Endothelial cell of umbilical vein (primary cell): ENCODE results near the gene TBL1Y. TPM values are rescaled to one million over a fixed set of nuclear protein-coding genes. Genes with fewer than 3 reads are reported as not detected.

Experiments
- BruUV-seq: library from RNA; stranded (reverse); fragments of 400-500 nt; replicated peaks from 2 replicates; lab custom pipeline; 2021; lab: Mats Ljungman, UMichigan
- CTCF ChIA-PET: fragments of 300-600, 350-600 bp; sonication (Branson Sonifier 250); formaldehyde crosslinking; loops from one replicate; lab custom pipeline; 2021; ENCODE audit warnings: antibody characterized with exemption, inconsistent platforms; lab: Charles Lee
- POLR2A ChIA-PET: fragments of 300-600, 350-600 bp; sonication (Branson Sonifier 250); formaldehyde crosslinking; loops from one replicate; lab custom pipeline; 2021; ENCODE audit warnings: antibody characterized with exemption, inconsistent platforms; lab: Charles Lee
- DNase-seq: peaks from one replicate; pipeline ENCODE4 v3.0.0-alpha.2; 2011; ENCODE audit warnings: low read depth, low spot score
- FAIRE-seq: peaks from 2 replicates; lab custom pipeline; 2011; peaks lifted over from hg19 to GRCh38; lab: Jason Lieb, UNC
- H2AFZ ChIP-seq: 2 replicates; pipeline ENCODE4 v1.6.0; 2012; ENCODE audit warnings: low read depth, low read length, control low read depth, inconsistent platforms
- H3K27ac ChIP-seq: 2 replicates; pipeline ENCODE4 v1.5.1; 2011; ENCODE audit warnings: low read depth, mild to moderate bottlenecking, control low read depth, low read length, moderate library complexity; ENCODE audit not compliant: insufficient read depth
- H3K27me3 ChIP-seq, 2 experiments: 2 replicates each; pipeline versions ENCODE4 v1.6.0 to v1.6.1; 2011; ENCODE audit warnings: low read length in 2 of 2, mixed read lengths in 1 of 2; ENCODE audit not compliant: control insufficient read depth in 2 of 2, insufficient read depth in 2 of 2
- H3K36me3 ChIP-seq, 2 experiments: 2 replicates in 1 of 2; 3 replicates in 1 of 2; pipeline ENCODE4 v1.5.1; 2011; ENCODE audit warnings: low read length in 2 of 2, mild to moderate bottlenecking in 1 of 2, moderate library complexity in 1 of 2; ENCODE audit not compliant: control insufficient read depth in 2 of 2, insufficient read depth in 2 of 2; ENCODE audit errors: extremely low read depth in 1 of 2
- H3K4me1 ChIP-seq: 3 replicates; pipeline ENCODE4 v1.5.1; 2011; ENCODE audit warnings: mild to moderate bottlenecking, low read length; ENCODE audit not compliant: control insufficient read depth, insufficient read depth; ENCODE audit errors: extremely low read depth
- H3K4me2 ChIP-seq: 2 replicates; pipeline ENCODE4 v1.6.1; 2011; ENCODE audit warnings: low read length, control low read depth, mixed read lengths; ENCODE audit not compliant: insufficient read depth
- H3K4me3 ChIP-seq, 3 experiments: fragments of 200-600 bp in 1 of 3; sonication (generic), shearing (Covaris generic) in 1 of 3; replicated peaks in 1 of 3; 2 replicates each; pipeline ENCODE4 v1.5.1; 2011 to 2016; ENCODE audit warnings: control low read depth in 3 of 3, low read length in 3 of 3, mild to moderate bottlenecking in 2 of 3, inconsistent platforms in 1 of 3, low read depth in 1 of 3, moderate library complexity in 1 of 3; ENCODE audit not compliant: insufficient read depth in 1 of 3
- H3K79me2 ChIP-seq: 2 replicates; pipeline ENCODE4 v1.6.0; 2012; ENCODE audit warnings: low read length, inconsistent platforms; ENCODE audit not compliant: control insufficient read depth, insufficient read depth
- H3K9ac ChIP-seq: replicated peaks from 2 replicates; pipeline ENCODE3; 2011; ENCODE audit warnings: low read length, control low read depth; ENCODE audit not compliant: insufficient read depth; ENCODE audit errors: extremely low read depth
- H3K9me1 ChIP-seq: replicated peaks from 3 replicates; pipeline ENCODE4 v1.6.0; 2011; ENCODE audit warnings: mild to moderate bottlenecking, low read length; ENCODE audit not compliant: control insufficient read depth, insufficient read depth; ENCODE audit errors: extremely low read depth
- H3K9me3 ChIP-seq: replicated peaks from 2 replicates; pipeline ENCODE4 v1.5.1; 2012; ENCODE audit warnings: low read length, inconsistent platforms; ENCODE audit not compliant: control insufficient read depth, insufficient read depth
- H4K20me1 ChIP-seq: replicated peaks from 2 replicates; pipeline ENCODE3; 2011; ENCODE audit warnings: mild to moderate bottlenecking, low read length; ENCODE audit not compliant: control insufficient read depth, insufficient read depth; ENCODE audit errors: extremely low read depth
- CTCF ChIP-seq, 2 donors: IDR thresholded peaks; 1 replicate in 1 of 2; 2 replicates in 1 of 2; pipeline ENCODE4 v1.5.1; 2011; ENCODE audit warnings: low read length in 2 of 2, mild to moderate bottlenecking in 2 of 2, moderate library complexity in 2 of 2, control low read depth in 1 of 2, inconsistent platforms in 1 of 2, low read depth in 1 of 2; ENCODE audit not compliant: insufficient read depth in 1 of 2; ENCODE audit errors: extremely low read depth in 1 of 2
- EZH2 ChIP-seq: IDR thresholded peaks from 2 replicates; pipeline ENCODE4 v1.6.1; 2012; ENCODE audit warnings: borderline replicate concordance, low read depth, mild to moderate bottlenecking, moderate library complexity, low read length, inconsistent platforms; ENCODE audit not compliant: severe bottlenecking
- FOS ChIP-seq: IDR thresholded peaks from 2 replicates; pipeline ENCODE4 v1.6.1; 2011; ENCODE audit warnings: mild to moderate bottlenecking, low read length, moderate library complexity, borderline replicate concordance; ENCODE audit not compliant: insufficient read depth
- GATA2 ChIP-seq: IDR thresholded peaks from 2 replicates; pipeline ENCODE4 v1.7.0; 2011; ENCODE audit warnings: low read depth, mild to moderate bottlenecking, moderate library complexity, mixed read lengths, low read length; ENCODE audit not compliant: insufficient read length, insufficient read depth
- JUN ChIP-seq: IDR thresholded peaks from 2 replicates; pipeline ENCODE4 v1.6.1; 2011; ENCODE audit warnings: borderline replicate concordance, low read depth; ENCODE audit not compliant: insufficient read length, insufficient read depth
- MAX ChIP-seq: IDR thresholded peaks from 2 replicates; pipeline ENCODE4 v1.6.1; 2011; ENCODE audit not compliant: insufficient read depth, insufficient read length
- MYC ChIP-seq: IDR thresholded peaks from one replicate; pipeline ENCODE4 v1.6.1; 2011; ENCODE audit warnings: mild to moderate bottlenecking, low read depth, low read length
- POLR2A ChIP-seq: IDR thresholded peaks from 2 replicates; pipeline ENCODE4 v1.6.1; 2012; ENCODE audit warnings: low read depth, mild to moderate bottlenecking, control low read depth, low read length
- POLR2AphosphoS5 ChIP-seq: IDR thresholded peaks from 2 replicates; pipeline ENCODE4 v1.6.1; 2012; ENCODE audit warnings: low read depth, mild to moderate bottlenecking, control low read depth, low read length, moderate library complexity; ENCODE audit not compliant: insufficient read depth
- dilution Hi-C: fragments of 300-500 bp; cut with MboI; formaldehyde crosslinking; loops from one replicate; pipeline ENCODE4 v1.15.0; 2019; ENCODE audit warnings: low sequenced_read_pairs; ENCODE audit not compliant: extremely low pct_ligation_motif_present
- intact Hi-C: fragments of 100-400 bp; cut with micrococcal nuclease; formaldehyde crosslinking; loops from one replicate; pipeline ENCODE4 v1.10.0; 2022
- polyA plus RNA-seq, 4 experiments: library from polyadenylated mRNA; depleted of rRNA in 3 of 4; stranded (reverse) in 3 of 4; unstranded in 1 of 4; fragments of >200 nt; gene quantifications; 2 replicates each; pipeline versions ENCODE4 v1.2.1 to v1.2.3, GENCODE V29; 2011 to 2012; ENCODE audit warnings: missing spikeins in 1 of 4
- total RNA-seq: library from RNA; stranded (reverse); gene quantifications from 2 replicates; pipeline ENCODE4 v1.2.3, GENCODE V29; 2021

TBL1Y gene
- total and polyA plus RNA-seq, 2 donors (not counting 3 experiments of a cell fraction or from before 2014, with no cell fraction given) = not detected

- DNase-seq (no peak), FAIRE-seq (no peak)
- intact Hi-C loops = no loop called here
- ChIA-PET CTCF (no interaction called here), POLR2A (no interaction called here)
- no peaks in the 10 kb centered on the region for H3K27me3 ChIP-seq
- no peaks in the 10 kb centered on the region for H3K9me1 ChIP-seq
- no TSS peak for BruUV-seq
- no peak overlapping the region for H3K4me2 ChIP-seq
- dilution Hi-C loops = no loop called here
- H2AFZ ChIP-seq = no peak overlapping the region
- H3K4me1 ChIP-seq = no peaks in the 10 kb centered on the region
- H3K36me3 ChIP-seq = no peaks in the 10 kb centered on the region
- TF ChIP-seq EZH2 = no peak
- no peak for TF ChIP-seq POLR2A
- TF ChIP-seq JUN = no peak
- no peak for TF ChIP-seq POLR2AphosphoS5
- no peak for TF ChIP-seq CTCF (IDR thresholded peaks at IDR 0.05; ENCODE audit: extremely low read depth in 1 of 2, insufficient read depth in 1 of 2, low read depth in 1 of 2, low read length in 2 of 2)
- no peak for TF ChIP-seq MAX
- TF ChIP-seq MYC = no peak
- TF ChIP-seq FOS = no peak
- TF ChIP-seq GATA2 = no peak
- H4K20me1 ChIP-seq = no peaks in the 10 kb centered on the region
- no peak overlapping the region for H3K27ac ChIP-seq
- H3K9me3 ChIP-seq = no peaks in the 10 kb centered on the region
- no peak overlapping the region for H3K4me3 ChIP-seq
- H3K9ac ChIP-seq = no peak overlapping the region
- H3K79me2 ChIP-seq = no peaks in the 10 kb centered on the region
These were observed 97.4 kb downstream of the TBL1Y start for GRCh38 chrY:7007911-7008310.
